Stimulated activated CD8-positive, alpha-beta memory T cell treated with anti-CD3 and anti-CD28 coated beads, Interleukin-15, amount 100 ng/mL, for 24 hours (primary cell): Measurements from ENCODE around the gene TMCO2.
A peak's percentile ranks its signal among the peaks of the same experiment; 100 is the strongest.

Experiments
- DNase-seq: peaks from one replicate; pipeline ENCODE4 v3.0.0-alpha.2; 2020; ENCODE audit warnings: low read depth

The TMCO2 gene

GRCh38 chr1:40257688-40258444, 10.1 kb downstream of the TMCO2 start, which contains the start of gene ZMPSTE24:
Gene ZMPSTE24, plus strand, starts transcription at chr1:40258236. Its CDS starts 36 bp downstream, at chr1:40258272.
- peak; percentile 86 for DNase-seq

GRCh38 chr1:40258445-40258769, 10.7 kb downstream of the TMCO2 start:
- no peak for DNase-seq

GRCh38 chr1:40264354-40264781, 16.6 kb downstream of the TMCO2 start:
- DNase-seq: no peak

GRCh38 chr1:40265298-40265697, 17.6 kb downstream of the TMCO2 start:
- no peak for DNase-seq

- no peak for DNase-seq
These were observed 18.2 kb downstream of the TMCO2 start for GRCh38 chr1:40265919-40266318.

GRCh38 chr1:40266786-40267535, 19.2 kb downstream of the TMCO2 start:
- no peak for DNase-seq

- no peak for DNase-seq
These were observed 20.0 kb downstream of the TMCO2 start for GRCh38 chr1:40267767-40268187.

- no peak for DNase-seq
These were observed 20.5 kb downstream of the TMCO2 start for GRCh38 chr1:40268211-40268610.

GRCh38 chr1:40270152-40270834, 22.6 kb downstream of the TMCO2 start:
- DNase-seq: no peak

- no peak for DNase-seq
These were observed 25.0 kb downstream of the TMCO2 start for GRCh38 chr1:40272653-40273213.

GRCh38 chr1:40273547-40274166, 25.9 kb downstream of the TMCO2 start:
- no peak for DNase-seq

- no peak for DNase-seq
These were observed 26.6 kb downstream of the TMCO2 start for GRCh38 chr1:40274331-40274730.

GRCh38 chr1:40276122-40276521, 28.4 kb downstream of the TMCO2 start:
- DNase-seq: no peak

- no peak for DNase-seq
These were observed 34.1 kb downstream of the TMCO2 start for GRCh38 chr1:40281853-40282252.

- DNase-seq: no peak
These were observed 43.6 kb downstream of the TMCO2 start for GRCh38 chr1:40291293-40291692.

- no peak for DNase-seq
These were observed 51.9 kb downstream of the TMCO2 start for GRCh38 chr1:40299366-40300248.

- DNase-seq: no peak
These were observed 52.5 kb downstream of the TMCO2 start for GRCh38 chr1:40300249-40300567.

GRCh38 chr1:40300651-40301050, 52.9 kb downstream of the TMCO2 start:
- no peak for DNase-seq

GRCh38 chr1:40301066-40301465, 53.3 kb downstream of the TMCO2 start:
- DNase-seq: no peak
